ENCODE measurements around the gene GDF10. TPM values are rescaled to one million over a fixed set of nuclear protein-coding genes. Genes with fewer than 3 reads are reported as not detected.

Gene GDF10
- total RNA-seq, 1 experiment from 2014 or later: not detected

Other genes starting within 250 kb of the GDF10 start
- not detected in 2 replicates for gene GDF2, start 22.3 kb downstream of the GDF10 start, total RNA-seq (2014; rRNA removed; shearing (Covaris generic))
- not detected in 2 replicates for gene RBP3, start 48.2 kb downstream of the GDF10 start, total RNA-seq (2014; rRNA removed; shearing (Covaris generic))
- gene ZNF488, start 84.1 kb downstream of the GDF10 start, total RNA-seq (2014; rRNA removed; shearing (Covaris generic)): 3.0 and 4.5 TPM in 2 replicates
- 0.15 TPM in 1 of 2 replicates, not detected in the other for gene ANXA8, start 183.9 kb downstream of the GDF10 start, total RNA-seq (2014; rRNA removed; shearing (Covaris generic))
- gene FAM25G, start 191.5 kb downstream of the GDF10 start, total RNA-seq (2014; rRNA removed; shearing (Covaris generic)): not detected in 2 replicates
- 3.3 and 5.3 TPM in 2 replicates for gene AGAP9, start 223.4 kb downstream of the GDF10 start, total RNA-seq (2014; rRNA removed; shearing (Covaris generic))

Data from H7 (cell line).